GM18867 (cell line): Measurements from ENCODE around the gene GNL1.
A peak's percentile ranks its signal among the peaks of the same experiment; 100 is the strongest.

Experiments
- ATAC-seq: cut with Tn5 transposase; IDR thresholded peaks from one replicate; pipeline ENCODE4 v1.9.1; 2021; ENCODE audit warnings: mild to moderate bottlenecking, moderate library complexity; ENCODE audit not compliant: unreplicated experiment

GNL1 gene

GRCh38 chr6:30556066-30556905, at the start of gene GNL1:
TSS of gene GNL1 (minus strand) at chr6:30556489. CDS start at chr6:30556203, 286 bp downstream.
- peak; percentile 74 for ATAC-seq

- ATAC-seq: no peak
Observed at GRCh38 chr6:30603961-30604360, 47.7 kb upstream of the GNL1 start.

GRCh38 chr6:30601815-30602641, 45.7 kb upstream of the GNL1 start:
- ATAC-seq: no peak

GRCh38 chr6:30601436-30601814, 45.1 kb upstream of the GNL1 start:
- ATAC-seq: no peak

GRCh38 chr6:30600451-30600961, 44.2 kb upstream of the GNL1 start:
- no peak for ATAC-seq

GRCh38 chr6:30599625-30600324, 43.5 kb upstream of the GNL1 start:
- ATAC-seq: no peak

- no peak for ATAC-seq
Observed at GRCh38 chr6:30598912-30599624, 42.8 kb upstream of the GNL1 start.

- peak; percentile 61 for ATAC-seq
Observed at GRCh38 chr6:30597315-30598144, 41.2 kb upstream of the GNL1 start.

GRCh38 chr6:30592287-30592686, 36.0 kb upstream of the GNL1 start:
- no peak for ATAC-seq

GRCh38 chr6:30591008-30591407, 34.7 kb upstream of the GNL1 start:
- no peak for ATAC-seq

GRCh38 chr6:30590509-30590908, 34.2 kb upstream of the GNL1 start:
- no peak for ATAC-seq

- ATAC-seq: no peak
Observed at GRCh38 chr6:30589754-30590358, 33.6 kb upstream of the GNL1 start.

GRCh38 chr6:30583921-30584320, 27.6 kb upstream of the GNL1 start:
- ATAC-seq: no peak

GRCh38 chr6:30578051-30578450, 21.8 kb upstream of the GNL1 start:
- ATAC-seq: no peak

GRCh38 chr6:30573113-30573512, 16.8 kb upstream of the GNL1 start:
- no peak for ATAC-seq

GRCh38 chr6:30572148-30572547, 15.9 kb upstream of the GNL1 start:
- no peak for ATAC-seq

GRCh38 chr6:30571762-30572082, 15.4 kb upstream of the GNL1 start:
- ATAC-seq: no peak

- ATAC-seq: peak; percentile 90
Observed at GRCh38 chr6:30571075-30571761, 14.9 kb upstream of the GNL1 start, which contains the start of gene ABCF1. TSS of gene ABCF1 (plus strand) at chr6:30571442. CDS start at chr6:30571488, 46 bp downstream.

GRCh38 chr6:30570740-30571074, 14.4 kb upstream of the GNL1 start:
- peak; percentile 13 for ATAC-seq
